ENCODE results near the gene PPP1R13B.
"Not testable (repeated sequence)": the region's sequence is repeated elsewhere in the genome, so short reads cannot be mapped to it uniquely, and the experiment has no call there.

Gene PPP1R13B

DNA sequence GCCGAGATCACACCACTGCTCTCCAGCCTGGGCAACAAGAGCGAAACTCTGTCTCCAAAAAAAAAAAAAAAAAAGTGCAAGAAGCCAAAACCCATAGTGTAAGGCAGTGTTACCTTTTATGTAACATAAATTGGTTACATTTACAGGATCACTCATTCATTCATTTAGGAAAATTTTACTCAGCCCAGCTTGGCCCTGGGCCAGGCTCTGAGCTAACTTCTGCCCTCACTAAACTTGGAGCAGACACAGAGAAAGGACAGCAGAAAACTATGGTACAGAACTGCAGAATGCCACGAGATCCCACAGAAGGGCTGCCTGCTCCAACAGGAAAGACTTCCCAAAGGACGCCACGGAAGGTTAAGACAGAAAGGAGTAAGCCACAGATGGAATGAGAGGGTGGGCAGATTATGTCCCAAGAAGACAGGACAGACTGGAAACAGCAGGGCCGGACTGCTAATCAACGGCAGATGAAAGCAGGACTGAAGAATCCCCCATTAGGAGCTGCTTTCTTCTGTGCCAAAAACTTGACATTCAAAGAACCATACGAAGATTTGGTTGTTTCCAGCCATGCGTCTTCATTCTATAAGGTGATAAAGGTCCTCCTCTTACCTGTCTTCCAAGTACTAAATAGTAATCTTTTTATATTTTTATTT lies 18.9 kb downstream of the PPP1R13B start:
- no peak for ATAC-seq

DNA sequence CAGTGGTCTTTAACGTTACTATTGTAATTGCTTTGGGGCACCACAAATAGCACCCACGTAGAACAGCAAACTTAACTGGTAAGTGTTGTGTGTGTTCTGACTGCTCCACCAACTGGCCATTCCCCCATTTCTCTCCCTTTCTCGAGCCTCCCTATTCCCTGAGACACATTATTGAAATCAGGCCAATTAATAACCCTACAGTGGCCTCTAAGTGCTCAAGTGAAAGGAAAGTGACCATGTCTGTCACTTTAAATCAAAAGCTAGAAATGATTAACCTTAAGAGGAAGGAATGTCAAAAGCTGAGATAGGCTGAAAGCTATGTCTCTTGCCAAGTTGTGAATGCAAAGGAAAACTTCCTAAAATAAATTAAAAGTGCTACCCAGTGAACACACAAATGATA lies 22.3 kb downstream of the PPP1R13B start:
- no peak for ATAC-seq

DNA sequence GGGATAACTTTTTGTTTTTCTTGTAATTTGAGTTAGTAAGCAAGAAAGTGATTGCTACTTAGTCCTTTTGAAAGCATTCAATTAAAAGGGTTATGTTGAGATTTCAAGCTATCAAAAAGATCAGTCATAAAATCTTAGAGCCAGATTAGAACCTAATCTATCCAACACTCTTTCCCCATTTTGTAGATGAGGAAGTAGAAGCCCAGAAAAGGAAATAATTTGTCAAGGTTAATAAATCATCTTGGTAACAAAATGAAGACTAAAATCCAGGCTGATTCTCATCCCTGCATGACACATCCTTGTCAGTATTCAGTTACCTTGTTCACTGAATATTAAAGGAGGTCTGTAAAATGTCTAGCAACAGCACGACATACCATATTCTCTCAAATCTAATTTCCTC lies 26.5 kb downstream of the PPP1R13B start:
- no peak for ATAC-seq

DNA sequence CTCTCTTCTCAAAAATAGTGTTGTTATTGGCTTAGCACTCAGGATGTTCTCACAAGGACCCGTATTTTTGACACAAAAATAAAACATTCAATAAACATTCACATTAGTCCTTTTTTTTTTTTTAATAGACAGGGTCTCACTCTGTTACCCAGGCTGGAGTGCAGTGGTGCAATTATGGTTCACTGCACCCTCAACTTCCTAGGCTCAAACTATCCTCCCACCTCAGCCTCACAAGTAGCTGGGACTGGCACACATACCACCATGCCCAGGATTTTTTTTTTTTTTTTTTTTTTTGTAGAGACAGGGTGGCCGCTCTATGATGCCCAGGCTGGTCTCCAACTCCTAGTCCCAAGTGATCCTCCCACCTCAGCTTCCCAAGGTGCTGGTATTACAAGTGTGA lies 27.0 kb downstream of the PPP1R13B start:
- no peak for ATAC-seq

DNA sequence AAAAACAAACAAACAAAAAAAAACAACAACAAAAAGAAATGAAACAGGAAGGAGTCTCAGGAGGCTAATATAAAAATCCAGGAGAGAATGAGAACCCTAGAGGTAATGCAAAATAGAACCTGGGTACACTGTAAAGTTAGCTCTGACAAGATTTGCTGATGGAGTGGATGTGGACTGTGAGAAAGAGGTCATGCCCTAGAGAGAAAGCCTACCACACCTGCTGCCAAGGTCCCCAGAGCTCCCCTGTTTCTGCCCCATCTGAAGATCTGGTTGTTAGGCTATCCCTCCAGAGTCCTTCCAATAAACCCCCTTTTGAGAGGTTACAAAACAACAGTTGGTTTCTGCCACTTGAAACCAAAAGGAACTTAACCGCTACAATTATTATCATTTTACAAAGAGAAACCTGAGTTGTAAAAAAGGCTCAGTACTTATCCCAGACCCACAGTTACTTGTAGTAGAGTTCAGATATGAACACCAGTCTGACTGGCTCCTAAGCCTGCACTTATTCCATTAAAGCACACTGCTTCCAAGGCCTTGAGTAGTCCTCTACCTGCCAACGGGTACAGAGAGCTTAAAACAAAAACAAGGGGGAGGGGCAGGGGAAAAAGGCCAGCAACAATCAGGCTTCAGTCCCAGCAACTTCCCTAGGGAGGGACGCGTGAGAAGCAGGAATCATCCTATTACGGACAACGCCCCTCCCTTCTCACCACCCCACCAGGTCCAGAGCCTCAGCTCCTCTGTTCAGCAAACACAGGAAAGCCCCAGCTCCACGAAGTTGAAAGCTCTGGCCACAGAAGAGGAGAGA lies 27.7 kb downstream of the PPP1R13B start:
- no peak for ATAC-seq

DNA sequence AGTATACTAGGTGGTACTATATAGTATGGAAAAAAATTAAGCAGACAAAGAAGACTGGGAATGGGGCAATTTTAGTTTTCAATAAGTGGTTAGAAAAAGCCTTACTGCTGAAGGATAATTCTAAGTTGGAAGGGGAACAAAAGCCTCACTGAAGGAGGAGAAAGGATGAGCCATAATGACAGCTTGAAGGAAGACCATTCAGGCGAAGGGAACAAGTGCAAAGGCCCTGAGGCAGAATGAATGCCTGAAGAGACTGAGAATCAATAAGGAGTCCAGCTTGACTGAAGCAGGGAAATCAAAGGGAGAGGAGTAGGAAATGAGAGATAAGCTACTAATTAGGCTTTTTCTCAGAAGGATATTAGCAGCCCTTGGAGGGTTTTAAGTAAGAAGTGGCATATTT lies 28.5 kb downstream of the PPP1R13B start:
- ATAC-seq, result no peak

DNA sequence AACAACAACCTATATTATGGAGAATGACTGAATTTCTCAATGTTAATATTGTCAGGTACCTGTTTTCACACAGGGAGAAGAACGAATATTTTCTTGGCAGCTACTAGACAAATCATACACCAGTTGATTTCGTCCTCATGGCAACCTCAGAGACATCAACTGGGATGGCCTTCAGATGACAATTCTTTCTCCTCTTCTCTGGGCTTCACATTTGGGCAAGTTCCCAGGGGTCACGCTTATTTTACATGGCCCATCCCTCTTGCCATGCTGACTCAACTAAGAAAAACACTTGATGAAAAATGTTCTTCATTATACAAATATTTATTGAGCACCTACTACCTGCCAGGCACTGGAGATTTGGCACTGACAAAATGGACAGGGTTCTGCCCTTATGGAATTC lies 29.0 kb downstream of the PPP1R13B start:
- no peak for ATAC-seq

DNA sequence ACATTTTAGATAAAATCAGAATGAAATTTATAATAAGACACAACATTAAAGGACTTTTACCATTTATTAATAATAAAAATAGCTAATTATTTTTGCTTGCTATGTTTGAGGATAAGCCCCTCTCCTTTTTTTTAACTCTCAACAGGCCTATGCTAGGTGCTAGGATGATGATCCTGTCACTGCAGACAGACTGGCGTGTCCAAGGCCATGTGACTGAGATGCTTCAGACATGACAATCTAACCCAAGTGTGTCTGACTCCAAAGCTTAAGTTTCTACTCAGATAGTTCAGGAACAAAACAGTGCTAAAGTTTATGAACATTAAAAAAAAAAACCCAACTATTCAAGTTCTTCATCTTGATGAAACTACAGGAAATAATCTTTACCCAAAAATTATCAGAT lies 29.8 kb downstream of the PPP1R13B start:
- ATAC-seq, result no peak

DNA sequence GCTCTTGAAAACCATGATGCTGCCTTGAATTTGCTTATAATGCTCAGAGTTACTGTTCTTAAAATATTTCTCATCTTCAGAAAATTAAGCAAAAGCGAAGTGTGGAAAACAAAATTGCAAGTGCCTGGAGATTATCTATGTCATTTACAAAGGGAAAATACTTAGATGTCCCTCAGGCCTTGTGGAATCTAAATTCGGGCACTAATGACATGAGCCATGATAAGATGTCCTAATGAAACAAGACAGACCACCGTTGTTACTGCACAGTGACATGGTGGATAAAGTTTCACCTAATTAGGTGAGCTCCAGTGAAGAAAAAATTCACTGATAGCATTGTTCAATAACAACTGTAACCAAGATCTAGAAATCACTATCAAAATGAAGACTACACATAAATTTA lies 30.4 kb downstream of the PPP1R13B start:
- no peak for ATAC-seq

DNA sequence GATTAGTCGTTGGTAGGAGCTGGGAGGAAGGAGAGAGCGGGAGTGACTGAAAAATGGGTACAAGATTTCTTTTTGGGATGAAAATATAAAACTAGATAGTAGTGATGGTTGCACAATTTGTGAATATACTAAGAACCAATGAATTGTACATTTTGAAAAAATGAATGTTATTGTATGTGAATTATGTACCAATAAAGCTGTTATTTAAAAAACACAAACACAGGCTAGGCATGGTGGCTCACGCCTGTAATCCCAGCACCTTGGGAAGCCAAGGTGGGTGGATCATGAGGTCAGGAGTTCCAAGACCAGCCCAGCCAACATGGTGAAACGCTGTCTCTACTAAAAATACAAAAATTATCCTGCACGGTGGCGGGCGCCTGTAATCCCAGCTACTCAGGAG lies 32.1 kb downstream of the PPP1R13B start:
- ATAC-seq, result no peak

DNA sequence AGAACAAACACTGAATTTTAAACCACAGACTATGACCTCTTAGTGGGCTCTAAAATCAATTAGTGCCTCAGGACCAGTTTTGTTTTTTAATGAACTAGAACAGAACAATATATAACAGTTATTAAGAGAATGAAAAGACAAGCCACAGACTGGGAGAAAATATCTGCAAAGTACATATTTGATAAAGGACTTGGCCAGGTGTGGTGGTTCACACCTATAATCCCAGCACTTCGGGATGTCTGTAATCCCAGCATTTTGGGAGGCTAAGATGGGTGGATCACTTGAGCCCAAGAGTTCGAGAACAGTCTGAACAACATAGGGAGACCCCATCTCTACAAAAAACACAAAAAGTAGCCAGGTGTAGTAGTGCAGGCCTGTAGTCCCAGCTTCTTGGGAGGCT lies 36.2 kb downstream of the PPP1R13B start:
- no peak for ATAC-seq

DNA sequence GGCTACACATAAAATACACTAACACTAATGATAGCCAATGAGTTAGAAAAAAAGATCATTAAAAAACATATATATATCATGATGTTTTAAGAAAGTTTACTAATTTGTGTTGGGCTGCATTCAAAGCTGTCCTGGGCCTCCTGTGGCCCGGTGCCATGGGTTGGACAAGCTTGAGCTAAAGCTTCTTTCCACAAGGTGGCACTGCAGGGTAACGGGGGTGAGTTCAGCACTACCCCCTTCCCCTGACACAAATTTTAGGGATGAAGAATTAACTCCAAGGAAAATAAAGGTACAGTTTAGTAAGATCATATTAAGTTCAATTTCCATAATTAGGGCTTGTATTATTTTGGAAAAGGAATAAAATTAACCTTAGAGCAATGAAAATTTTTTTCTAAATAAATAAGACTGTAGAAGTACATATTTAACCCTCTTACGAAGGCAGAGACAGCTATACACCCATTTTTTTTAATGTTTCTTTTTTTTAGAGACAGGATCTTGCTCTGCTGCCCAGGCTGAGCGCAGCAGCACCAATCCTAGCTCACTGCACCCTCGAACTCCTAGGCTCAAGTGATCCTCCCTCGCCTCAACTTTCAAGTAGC lies 38.9 kb downstream of the PPP1R13B start:
- peak in 1 of 2 donors; percentile 73 for ATAC-seq

DNA sequence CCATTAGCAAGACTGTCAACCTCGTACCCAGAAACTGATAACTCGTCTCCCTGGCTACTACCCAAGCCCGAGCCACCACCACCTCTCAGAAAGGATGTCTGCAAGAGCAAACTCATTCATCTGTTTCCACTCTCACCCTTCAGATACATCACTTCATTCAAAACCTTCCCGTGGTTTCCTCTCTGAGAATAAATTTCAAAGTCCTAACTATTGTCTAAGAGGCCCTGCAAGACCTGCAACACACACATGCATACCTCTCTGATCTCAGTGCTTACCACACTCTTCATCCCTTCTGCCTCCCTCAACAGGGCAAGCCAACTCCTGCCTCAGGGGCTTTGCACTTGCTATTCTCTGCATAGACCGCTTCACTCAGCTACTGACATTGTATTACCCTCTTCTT lies 40.6 kb downstream of the PPP1R13B start:
- no peak for ATAC-seq

DNA sequence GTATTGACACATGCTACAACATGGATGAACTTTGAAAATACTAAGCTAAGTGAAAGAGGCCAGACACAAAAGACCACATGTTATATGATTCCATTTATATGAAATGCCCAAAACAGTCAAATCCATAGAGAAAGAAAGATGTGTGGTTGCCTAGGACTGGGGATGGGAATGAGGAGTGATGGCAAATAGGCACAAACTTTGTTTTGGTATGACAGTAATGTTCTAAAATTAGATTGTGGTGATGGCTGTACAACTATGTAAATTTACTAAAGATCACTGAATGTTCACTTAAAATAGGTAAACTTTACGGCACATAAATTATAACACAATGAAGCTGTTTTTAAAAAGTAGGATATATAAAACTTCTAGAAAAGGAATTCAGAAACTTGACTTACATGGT lies 41.7 kb downstream of the PPP1R13B start:
- ATAC-seq, result no peak

DNA sequence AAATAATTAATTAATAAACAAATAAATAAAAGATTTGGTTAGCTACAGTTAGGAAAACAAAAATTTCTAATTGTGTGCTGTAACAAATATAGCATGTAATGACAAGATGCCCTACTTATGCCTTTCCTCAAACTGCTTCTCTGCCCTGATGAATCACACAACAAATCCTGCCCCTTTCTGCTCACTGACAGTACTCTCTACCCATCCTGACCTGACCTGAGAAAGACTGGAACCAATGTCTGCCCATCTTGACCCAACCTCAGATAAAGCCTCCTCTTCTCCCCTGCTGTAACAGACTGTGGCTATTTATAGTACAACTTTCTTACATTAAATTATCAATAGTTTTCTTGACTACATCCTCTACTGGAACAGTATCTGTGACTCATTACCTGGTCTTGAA lies 43.7 kb downstream of the PPP1R13B start:
- no peak for ATAC-seq

DNA sequence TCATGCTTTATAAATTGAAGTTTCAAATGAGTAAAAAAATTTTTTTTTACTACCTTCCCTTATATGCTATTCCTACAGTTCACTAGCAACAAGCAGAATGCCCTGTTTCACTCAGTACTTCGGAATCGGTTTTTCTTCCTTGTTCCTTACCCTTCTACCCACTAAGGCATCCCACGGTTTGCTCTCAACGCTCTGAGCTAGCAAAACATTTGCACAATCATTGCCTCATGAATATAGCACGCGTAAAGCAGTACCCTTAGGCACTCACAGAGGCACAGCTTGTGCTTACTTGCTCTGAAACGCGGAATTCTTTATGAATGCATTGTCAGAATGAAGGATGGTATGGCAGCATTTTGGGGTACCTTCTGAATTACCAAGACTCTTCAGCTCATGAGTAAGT lies 45.0 kb downstream of the PPP1R13B start:
- ATAC-seq, result no peak

DNA sequence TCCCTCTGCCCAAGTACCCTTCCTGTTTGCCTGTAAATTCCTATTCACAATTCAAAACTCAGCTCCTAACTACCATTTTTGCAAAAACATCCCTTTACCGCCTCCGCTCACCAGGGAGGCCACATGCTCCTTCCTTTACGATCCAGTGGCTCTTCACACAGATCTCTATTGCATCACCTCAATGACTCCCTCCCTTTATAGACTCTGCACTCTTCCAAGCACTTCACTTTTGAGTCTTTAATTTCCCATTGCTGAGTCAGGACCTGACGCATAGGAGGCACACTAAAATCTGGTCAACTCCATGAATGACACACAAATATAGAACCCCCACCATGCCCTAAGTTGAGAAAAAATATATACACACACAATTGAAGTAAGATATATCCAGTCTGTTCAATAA lies 45.9 kb downstream of the PPP1R13B start:
- no peak for ATAC-seq

DNA sequence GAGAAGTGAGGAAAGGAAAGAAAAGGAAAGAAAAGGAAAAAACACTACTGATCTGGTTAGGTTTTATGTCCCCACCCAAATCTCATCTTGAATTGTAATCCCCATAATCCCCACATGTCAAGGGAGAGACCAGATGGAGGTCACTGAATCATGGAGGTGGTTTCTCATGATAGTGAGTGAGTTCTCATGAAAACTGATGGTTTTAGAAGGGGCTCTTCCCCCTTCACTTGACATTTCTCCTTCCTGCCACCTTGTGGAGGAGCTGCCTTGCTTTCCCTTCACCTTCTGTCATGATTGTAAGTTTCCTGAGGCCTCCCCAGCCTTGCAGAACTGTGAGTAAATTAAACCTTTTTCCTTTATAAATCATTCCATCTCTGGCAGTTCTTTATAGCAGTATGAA lies 54.2 kb downstream of the PPP1R13B start:
- not testable (repeated sequence) for ATAC-seq

DNA sequence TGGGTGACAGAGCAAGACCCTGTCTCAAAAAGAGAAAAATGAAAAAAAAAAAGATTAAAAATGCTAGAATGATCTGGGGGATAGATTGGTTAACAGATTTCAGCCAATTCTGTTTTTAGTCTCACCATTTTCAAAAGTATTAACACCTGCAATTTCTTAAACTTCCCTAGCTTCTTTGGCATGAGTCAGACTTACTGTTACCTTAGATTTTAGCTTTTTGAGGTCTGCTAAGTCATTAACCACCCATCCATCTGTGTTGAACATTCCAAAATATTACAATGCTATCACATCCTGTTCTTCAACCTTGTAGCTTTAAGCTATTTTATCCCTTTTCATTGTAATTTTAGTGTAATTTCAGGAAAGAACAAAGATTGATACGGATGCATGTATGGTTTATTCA lies 59.3 kb downstream of the PPP1R13B start:
- ATAC-seq, result no peak

DNA sequence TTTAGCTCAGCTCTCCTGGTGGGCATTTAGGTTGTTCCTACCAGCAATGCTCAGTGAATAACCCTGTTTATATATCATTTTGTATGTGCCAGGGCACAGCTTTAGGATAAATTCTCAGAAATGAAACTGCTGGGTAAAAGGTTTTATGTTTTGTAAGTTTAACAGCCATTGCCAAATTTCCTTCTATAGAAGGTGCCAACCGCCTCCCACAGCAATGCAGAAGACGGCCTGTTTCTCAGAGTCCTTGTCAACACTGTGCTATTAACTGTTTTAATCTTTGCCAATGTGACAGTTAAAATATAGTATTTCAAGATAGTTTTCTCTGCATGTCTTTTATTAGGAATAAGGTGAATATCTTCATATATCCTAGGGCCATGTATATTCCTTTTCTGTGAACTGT lies 65.0 kb downstream of the PPP1R13B start:
- no peak for ATAC-seq

DNA sequence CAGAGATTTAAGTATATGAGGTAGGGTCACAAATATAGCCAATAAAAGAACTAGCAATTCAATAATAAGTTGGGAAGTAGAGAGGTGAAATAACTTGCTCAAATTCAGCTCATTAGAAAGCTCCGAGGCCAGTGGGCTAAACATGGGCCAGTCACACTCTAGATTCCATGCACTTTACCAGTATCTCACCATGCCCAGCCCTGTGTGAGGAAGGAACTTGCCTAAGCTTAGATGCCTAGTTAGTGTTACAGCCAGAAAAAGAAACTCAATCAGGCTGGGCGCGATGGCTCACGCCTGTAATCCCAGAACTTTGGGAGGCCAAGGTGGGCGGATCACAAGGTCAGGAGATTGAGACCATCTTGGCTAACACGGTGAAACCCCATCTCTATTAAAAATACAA lies 71.1 kb downstream of the PPP1R13B start:
- not testable (repeated sequence) for ATAC-seq

DNA sequence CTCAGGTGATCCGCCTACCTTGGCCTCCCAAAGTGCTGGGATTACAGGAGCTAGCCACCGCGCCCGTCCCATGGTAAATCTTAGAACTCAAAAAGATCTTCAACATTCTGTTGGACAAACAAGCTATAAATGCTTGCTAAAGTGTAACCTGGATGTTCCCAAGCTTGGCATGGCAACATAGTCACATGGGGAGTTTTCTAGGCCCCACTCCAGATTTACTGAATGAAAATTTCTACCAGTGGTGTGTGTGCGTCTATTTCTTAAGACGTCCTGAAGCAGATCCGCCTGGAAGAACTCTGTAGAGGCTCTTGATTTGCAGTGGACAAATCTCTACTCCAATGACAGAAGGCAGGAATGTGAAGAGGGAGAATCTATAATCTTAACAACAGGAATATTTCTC lies 71.9 kb downstream of the PPP1R13B start:
- no peak for ATAC-seq

DNA sequence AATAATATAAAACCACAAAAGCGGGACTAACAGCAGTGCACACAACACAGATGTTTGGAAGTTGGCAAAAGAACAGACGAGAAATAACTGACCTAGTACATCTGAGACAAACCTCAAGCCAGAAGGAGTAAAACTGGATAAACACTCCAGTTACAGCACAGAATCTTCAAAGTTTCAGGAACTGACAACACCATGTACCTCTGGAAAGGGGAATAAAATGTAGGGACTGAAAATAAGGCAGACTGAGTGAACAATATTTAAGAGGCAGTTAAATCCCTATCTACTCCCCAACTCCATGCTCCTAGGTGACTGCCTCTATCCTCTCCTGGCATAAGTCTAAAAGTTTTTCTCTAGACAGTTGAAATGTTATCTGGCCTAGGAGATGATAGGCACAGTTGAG lies 73.9 kb downstream of the PPP1R13B start:
- ATAC-seq, result no peak

DNA sequence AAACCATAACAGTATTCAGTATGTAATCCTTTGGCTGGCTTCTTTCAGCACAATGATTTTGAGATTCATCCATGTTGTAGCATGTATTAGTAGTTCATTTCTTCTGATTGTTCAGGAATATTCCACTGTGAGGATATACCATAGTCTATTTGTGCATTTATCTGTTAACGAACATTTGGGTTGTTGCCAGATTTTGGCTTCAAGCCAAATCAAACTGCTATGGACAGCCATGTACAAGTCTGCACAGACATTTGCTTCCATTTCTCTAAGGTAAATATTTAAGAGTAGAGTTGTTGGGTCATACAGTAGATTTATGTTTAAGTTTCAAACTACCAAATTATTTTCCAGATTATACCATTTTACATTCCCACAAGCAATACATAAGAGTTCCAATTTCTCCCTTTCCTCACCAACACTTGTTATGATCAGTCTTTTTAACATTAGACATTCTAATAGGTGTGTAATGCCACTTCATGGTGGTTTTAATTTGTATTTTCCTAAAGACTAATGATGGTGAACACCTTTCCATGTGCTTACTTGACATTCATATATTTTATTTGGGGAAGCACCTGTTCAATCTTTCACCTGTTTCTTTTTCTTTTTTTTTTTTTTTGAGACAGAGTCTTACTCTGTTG lies 75.2 kb downstream of the PPP1R13B start:
- ATAC-seq, result no peak
